DOHH2 (cell line): ENCODE results near the gene GDPD2.

Experiments used
- CTCF ChIP-seq: fragments of 200-600 bp; sonication (generic); IDR thresholded peaks from one replicate; pipeline ENCODE4 v1.5.1; 2014; ENCODE audit warnings: antibody characterized with exemption, mild to moderate bottlenecking, low read depth, low read length; ENCODE audit not compliant: poor library complexity, severe bottlenecking
- EZH2phosphoT487 ChIP-seq: fragments of 200-600 bp; sonication (generic); IDR thresholded peaks from 2 replicates; pipeline ENCODE4 v1.6.1; 2017; ENCODE audit warnings: borderline replicate concordance, mild to moderate bottlenecking, antibody characterized with exemption, low read length, moderate library complexity, mixed read lengths

GRCh38 chrX:70476934-70477733 lies 54.0 kb downstream of the GDPD2 start:
- TF ChIP-seq CTCF (no peak), EZH2phosphoT487 (no peak)
